K562 (cell line): ENCODE results near the gene ATP2B1. TPM values are rescaled to one million over a fixed set of nuclear protein-coding genes. Genes with fewer than 3 reads are reported as not detected.
A peak's percentile ranks its signal among the peaks of the same experiment; 100 is the strongest.

Source experiments
- ATAC-seq: fragments of 200-7000 bp; cut with Tn5 transposase; 3 replicates; pipeline ENCODE4 v1.9.1; 2020; ENCODE audit warnings: moderate library complexity
- BruUV-seq: library from RNA; stranded (reverse); fragments of 400-500 nt; replicated peaks from 2 replicates; lab custom pipeline; 2021; lab: Mats Ljungman, UMichigan
- CTCF ChIA-PET: fragments of 300-600 bp; formaldehyde crosslinking; extraction: SDS; loops from one replicate; lab custom pipeline; 2021; ENCODE audit warnings: low intra/inter-chr PET ratio; lab: Yijun Ruan, JAX
- POLR2A ChIA-PET: fragments of 300-600, 350-650 bp; sonication (Branson Sonifier 250); formaldehyde crosslinking; extraction: SDS; loops from one replicate; lab custom pipeline; 2021; ENCODE audit warnings: antibody characterized with exemption, inconsistent platforms; lab: Yijun Ruan, JAX
- DNase-seq, 4 experiments: peaks; one replicate each; pipeline versions ENCODE4 v3.0.0 to v3.0.0-alpha.2; 2011 to 2018; ENCODE audit warnings: low spot score in 3 of 4, mixed read lengths in 3 of 4; ENCODE audit errors: extremely low read depth in 1 of 4
- FAIRE-seq: peaks from 2 replicates; lab custom pipeline; 2011; peaks lifted over from hg19 to GRCh38; lab: Jason Lieb, UNC
- H2AFZ ChIP-seq: 2 replicates; pipeline ENCODE4 v1.6.0; 2011; ENCODE audit warnings: low read depth, low read length, control low read depth, inconsistent platforms
- H3K27ac ChIP-seq: fragments of 200-600 bp; 3 replicates; pipeline ENCODE4 v1.8.0; 2011; ENCODE audit warnings: low read depth, mild to moderate bottlenecking, control low read depth, inconsistent platforms, low read length, moderate library complexity, mixed read lengths; ENCODE audit errors: extremely low read depth
- H3K27me3 ChIP-seq, 2 experiments: fragments of 300-600 bp in 1 of 2; 2 replicates in 1 of 2; 3 replicates in 1 of 2; pipeline versions ENCODE4 v1.6.0 to v1.8.0; 2011; ENCODE audit warnings: inconsistent platforms in 2 of 2, low read length in 2 of 2, mild to moderate bottlenecking in 1 of 2, mixed read lengths in 1 of 2, moderate library complexity in 1 of 2; ENCODE audit not compliant: control insufficient read depth in 2 of 2, insufficient read depth in 2 of 2
- H3K36me3 ChIP-seq: fragments of 300-600 bp; 3 replicates; pipeline ENCODE4 v1.8.0; 2011; ENCODE audit warnings: mild to moderate bottlenecking, low read length, inconsistent platforms; ENCODE audit not compliant: control insufficient read depth, insufficient read depth
- H3K4me1 ChIP-seq, 2 experiments: fragments of 200-600 bp in 1 of 2; replicated peaks in 1 of 2; 2 replicates in 1 of 2; 3 replicates in 1 of 2; pipeline versions ENCODE4 v1.5.1 to v1.8.0; 2011; ENCODE audit warnings: inconsistent platforms in 2 of 2, low read length in 2 of 2, mild to moderate bottlenecking in 1 of 2, mixed read lengths in 1 of 2, moderate library complexity in 1 of 2; ENCODE audit not compliant: control insufficient read depth in 2 of 2, insufficient read depth in 2 of 2
- H3K4me2 ChIP-seq: 2 replicates; pipeline ENCODE4 v1.6.1; 2011; ENCODE audit warnings: low read length, control low read depth, inconsistent platforms, mixed read lengths; ENCODE audit not compliant: insufficient read depth
- H3K4me3 ChIP-seq: fragments of 200-600 bp; sonication (generic), shearing (Covaris generic); 2 replicates; pipeline ENCODE4 v1.5.1; 2016; ENCODE audit warnings: control low read depth, inconsistent platforms
- H3K79me2 ChIP-seq: fragments of 200-600 bp; 3 replicates; pipeline ENCODE4 v1.8.0; 2011; ENCODE audit warnings: low read length, inconsistent platforms; ENCODE audit not compliant: control insufficient read depth, insufficient read depth
- H3K9ac ChIP-seq, 2 experiments: 2 replicates each; pipeline versions ENCODE4 v1.6.0 to v1.6.1; 2011; ENCODE audit warnings: low read depth in 2 of 2, low read length in 2 of 2, control low read depth in 1 of 2, inconsistent platforms in 1 of 2, mild to moderate bottlenecking in 1 of 2, mixed read lengths in 1 of 2; ENCODE audit not compliant: insufficient read depth in 1 of 2
- H3K9me1 ChIP-seq: one replicate; pipeline ENCODE4 v1.6.0; 2011; ENCODE audit warnings: inconsistent platforms, mild to moderate bottlenecking, low read length, moderate library complexity; ENCODE audit not compliant: control insufficient read depth, insufficient read depth
- H3K9me3 ChIP-seq: replicated peaks from 2 replicates; pipeline ENCODE4 v1.5.1; 2011; ENCODE audit warnings: low read depth, low read length, inconsistent platforms; ENCODE audit not compliant: control insufficient read depth, insufficient read depth
- H4K20me1 ChIP-seq: replicated peaks from 2 replicates; pipeline ENCODE4 v1.6.1; 2011; ENCODE audit warnings: low read length, inconsistent platforms, mixed read lengths; ENCODE audit not compliant: control insufficient read depth, insufficient read depth
- ATF4 ChIP-seq: fragments of 450-650 bp; formaldehyde crosslinking; IDR thresholded peaks from 2 replicates; pipeline ENCODE4 v1.4.0; 2022; ENCODE audit warnings: mild to moderate bottlenecking, moderate library complexity
- CHD2 ChIP-seq: IDR thresholded peaks from 2 replicates; pipeline ENCODE4 v1.6.1; 2011; ENCODE audit warnings: low read depth, low read length
- FOSL1 ChIP-seq: fragments of 200-800 bp; sonication (Bioruptor generic); conservative IDR thresholded peaks from 2 replicates; pipeline ENCODE4 v1.6.1; 2016; ENCODE audit warnings: missing genetic modification characterization, missing compliant biosample characterization
- GATAD2A ChIP-seq: fragments of 450-650 bp; IDR thresholded peaks from 2 replicates; pipeline ENCODE4 v1.6.1; 2017
- MCM7 ChIP-seq, 2 experiments: fragments of 450-650 bp; IDR thresholded peaks; 2 replicates each; pipeline ENCODE4 v1.6.1; 2016 to 2018
- NFIC ChIP-seq: fragments of 450-650 bp; IDR thresholded peaks from 2 replicates; pipeline ENCODE4 v1.6.1; 2017; ENCODE audit warnings: mild to moderate bottlenecking, inconsistent platforms
- SREBF2 ChIP-seq: sonication (generic); formaldehyde crosslinking; IDR thresholded peaks from 2 replicates; pipeline ENCODE4 v1.4.0; 2020; ENCODE audit warnings: mild to moderate bottlenecking, missing genetic modification reagents
- TCF3 ChIP-seq: sonication (generic); formaldehyde crosslinking; IDR thresholded peaks from 2 replicates; pipeline ENCODE4 v1.4.0; 2020; ENCODE audit warnings: mild to moderate bottlenecking, missing genetic modification reagents
- TEAD4 ChIP-seq, 2 experiments: sonication (generic) in 1 of 2; formaldehyde crosslinking in 1 of 2; IDR thresholded peaks; 2 replicates each; pipeline versions ENCODE4 v1.6.1 to v1.8.0; 2012 to 2022; ENCODE audit warnings: borderline replicate concordance in 1 of 2, inconsistent platforms in 1 of 2, low read length in 1 of 2, mild to moderate bottlenecking in 1 of 2, missing genetic modification reagents in 1 of 2
- WGBS: fragments of 100-300 bp; shearing (Covaris generic); methylation state at CpG from one replicate; pipeline ENCODE4 v1.1.6; 2016; ENCODE audit warnings: low coverage, mixed read lengths; ENCODE audit not compliant: insufficient coverage; ENCODE audit errors: missing lambda C conversion rate; 5-methylcytosine and 5-hydroxymethylcytosine counted together
- in situ Hi-C: fragments of 300-500 bp; cut with MboI; formaldehyde crosslinking; loops from 4 replicates; pipeline ENCODE4 v1.15.0; 2018; ENCODE audit warnings: inconsistent platforms, mixed read lengths
- intact Hi-C: fragments of 100-400 bp; cut with micrococcal nuclease; formaldehyde crosslinking; loops from 2 replicates; pipeline ENCODE4 v1.14.2; 2022
- polyA plus RNA-seq, 8 experiments: library from polyadenylated mRNA; depleted of rRNA in 4 of 8; stranded (reverse) in 5 of 8; unstranded in 3 of 8; fragments of >200 nt; fragmentation: Nextera tagmentation in 2 of 8; fragmentation: Illumina TruSeq in 1 of 8; extraction: Ambion mirVana in 2 of 8; extraction: Trizol in 1 of 8; gene quantifications; 2 replicates each; pipeline versions ENCODE4 v1.2.1 to v1.2.3, GENCODE V29; 2011 to 2014; ENCODE audit warnings: inconsistent platforms in 1 of 8, missing spikeins in 1 of 8
- total RNA-seq, 7 experiments: library from RNA; depleted of rRNA in 6 of 7; stranded (reverse); fragments of >200 nt in 6 of 7; fragmentation: Illumina TruSeq in 2 of 7; extraction: Trizol in 2 of 7; gene quantifications; 2 replicates each; pipeline versions ENCODE4 v1.2.1 to v1.2.3, GENCODE V29; 2011 to 2021; ENCODE audit warnings: low replicate concordance in 1 of 7
- TF ChIP-seq, protein P1 (sequence below): fragments of 450-650 bp; IDR thresholded peaks from 2 replicates; pipeline ENCODE4 v1.6.1; 2014; ENCODE audit warnings: low read depth, mild to moderate bottlenecking, moderate library complexity, borderline replicate concordance
- TF ChIP-seq, protein P2 (sequence below): fragments of 250-450 bp; sonication (Bioruptor Pico); IDR thresholded peaks from 2 replicates; pipeline ENCODE4 v1.8.0; 2022; ENCODE audit warnings: inconsistent platforms

Gene ATP2B1
- total and polyA plus RNA-seq, 9 of the 15 experiments (the other 6 are each of a cell fraction or from before 2014, with no cell fraction given): 8.6 to 39.0 (median 27.8) TPM

DNA sequence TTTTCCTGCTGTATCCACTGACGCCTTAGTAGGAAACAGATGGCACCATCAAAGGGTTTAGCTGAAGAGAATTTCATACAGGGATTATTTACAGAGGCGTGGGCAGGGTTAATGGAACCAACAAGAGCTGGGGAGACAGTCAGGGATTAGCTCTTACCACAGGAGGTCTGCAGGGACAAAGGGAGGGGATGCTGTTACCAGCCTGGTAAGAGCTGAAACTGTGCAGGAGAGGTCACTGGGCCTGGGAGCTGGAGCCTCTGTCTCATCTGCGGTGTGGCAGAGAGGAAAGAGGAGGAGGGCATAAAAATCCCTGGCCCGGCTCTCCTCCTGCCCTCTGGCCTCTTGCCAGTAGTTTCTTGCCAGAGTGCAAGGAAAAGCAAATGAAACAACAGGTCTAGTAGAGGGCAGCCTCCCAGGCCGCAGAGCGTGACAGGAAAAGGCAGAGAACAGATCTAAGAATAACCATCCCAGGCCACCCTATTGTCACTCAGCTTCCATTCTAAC lies 163.9 kb downstream of the ATP2B1 start:
- intact Hi-C loops (loop anchor here (5.0 to 10.0 kb wide), 3 partner anchors 310 to 1413 kb away; partner anchors contain the start of gene CCER1), in situ Hi-C loops (loop anchor here (5.0 to 25.0 kb wide), 2 partner anchors 553 to 1293 kb away; no protein-coding TSS in a partner anchor)
- no TSS peak for BruUV-seq
- DNase-seq (no peak), FAIRE-seq (no peak), ATAC-seq (no peak)
- H2AFZ ChIP-seq: no peak overlapping the region
- TF ChIP-seq FOSL1: no peak
- peak; percentile 37 for TF ChIP-seq NFIC
- TF ChIP-seq GATAD2A: no peak
- no peak for TF ChIP-seq CHD2
- no peak for TF ChIP-seq SREBF2 (CRISPR knock-in tag)
- no peaks in the 10 kb centered on the region for H3K79me2 ChIP-seq
- no peaks in the 10 kb centered on the region for H3K36me3 ChIP-seq
- 0 out of 4 replicates have a peak overlapping the region, but pooled peaks of 1 of the 2 experiments have one; percentile 18 for H3K9ac ChIP-seq
- ChIA-PET POLR2A (interaction anchor here (1.1 to 1.4 kb wide), 2 partner anchors 7 to 162 kb away, joined by 3 to 8 read pairs; no protein-coding TSS in a partner anchor), CTCF (no interaction called here)
- H3K27me3 ChIP-seq: no peaks in the 10 kb centered on the region
- H3K4me3 ChIP-seq: no peak overlapping the region
- no peaks in the 10 kb centered on the region for H3K9me3 ChIP-seq
- H3K27ac ChIP-seq: no peak overlapping the region
- no peaks in the 10 kb centered on the region for H4K20me1 ChIP-seq
- WGBS: 72% methylated on average over 6 of the region's 6 CpGs
- no peak overlapping the region for H3K4me2 ChIP-seq
- H3K4me1 ChIP-seq: peaks cover 10 to 38% of the 10 kb centered on the region in 2 experiments
- H3K9me1 ChIP-seq: no peaks in the 10 kb centered on the region

GRCh38 chr12:89544022-89544421 lies 164.6 kb downstream of the ATP2B1 start:
- H3K36me3 ChIP-seq: no peaks in the 10 kb centered on the region
- FAIRE-seq (no peak), DNase-seq (peak in 2 of 4 experiments; percentile 35 to 38), ATAC-seq (peak; percentile 7; the same call in 1 of the 3 replicates)
- ChIA-PET CTCF (interaction anchor here (1.1 kb wide), 1 partner anchor 559 kb away, joined by 3 read pairs; no protein-coding TSS in a partner anchor), POLR2A (interaction anchor here (0.6 to 1.8 kb wide), 5 partner anchors 8 to 162 kb away, joined by 3 to 8 read pairs (median 3); no protein-coding TSS in a partner anchor)
- in situ Hi-C loops (loop anchor here (25.0 kb wide), 1 partner anchor 1293 kb away; no protein-coding TSS in a partner anchor), intact Hi-C loops (loop anchor here (5.0 to 10.0 kb wide), 3 partner anchors 311 to 1413 kb away; partner anchors contain the start of gene CCER1)
- no peaks in the 10 kb centered on the region for H3K9me3 ChIP-seq
- H3K79me2 ChIP-seq: no peaks in the 10 kb centered on the region
- H3K4me3 ChIP-seq: no peak overlapping the region
- H4K20me1 ChIP-seq: no peaks in the 10 kb centered on the region
- BruUV-seq: no TSS peak
- peaks cover 11 to 45% of the 10 kb centered on the region in 2 experiments for H3K4me1 ChIP-seq
- 0% methylated on average over 1 of the region's 1 CpG for WGBS
- no peaks in the 10 kb centered on the region for H3K9me1 ChIP-seq
- H3K27me3 ChIP-seq: no peaks in the 10 kb centered on the region
- no peak overlapping the region; the same call in 1 of the 2 replicates for H3K4me2 ChIP-seq
- H3K9ac ChIP-seq: no peak overlapping the region
- H3K27ac ChIP-seq: no peak overlapping the region
- no peak overlapping the region for H2AFZ ChIP-seq
- peak; percentile 76 for TF ChIP-seq TEAD4 (IDR thresholded peaks at IDR 0.05; ENCODE audit: low read length)
- no peak for TF ChIP-seq TEAD4 (CRISPR knock-in tag; IDR thresholded peaks at IDR 0.05; ENCODE audit: borderline replicate concordance)
- peak; percentile 58 for TF ChIP-seq TCF3 (CRISPR knock-in tag)
- TF ChIP-seq, protein P1, sequence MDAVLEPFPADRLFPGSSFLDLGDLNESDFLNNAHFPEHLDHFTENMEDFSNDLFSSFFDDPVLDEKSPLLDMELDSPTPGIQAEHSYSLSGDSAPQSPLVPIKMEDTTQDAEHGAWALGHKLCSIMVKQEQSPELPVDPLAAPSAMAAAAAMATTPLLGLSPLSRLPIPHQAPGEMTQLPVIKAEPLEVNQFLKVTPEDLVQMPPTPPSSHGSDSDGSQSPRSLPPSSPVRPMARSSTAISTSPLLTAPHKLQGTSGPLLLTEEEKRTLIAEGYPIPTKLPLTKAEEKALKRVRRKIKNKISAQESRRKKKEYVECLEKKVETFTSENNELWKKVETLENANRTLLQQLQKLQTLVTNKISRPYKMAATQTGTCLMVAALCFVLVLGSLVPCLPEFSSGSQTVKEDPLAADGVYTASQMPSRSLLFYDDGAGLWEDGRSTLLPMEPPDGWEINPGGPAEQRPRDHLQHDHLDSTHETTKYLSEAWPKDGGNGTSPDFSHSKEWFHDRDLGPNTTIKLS: peak; percentile 37; the same call in 1 of the 2 replicates
- TF ChIP-seq MCM7 (IDR thresholded peaks at IDR 0.05): no peak
- no peak for TF ChIP-seq ATF4 (CRISPR knock-in tag)
- TF ChIP-seq, protein P2, sequence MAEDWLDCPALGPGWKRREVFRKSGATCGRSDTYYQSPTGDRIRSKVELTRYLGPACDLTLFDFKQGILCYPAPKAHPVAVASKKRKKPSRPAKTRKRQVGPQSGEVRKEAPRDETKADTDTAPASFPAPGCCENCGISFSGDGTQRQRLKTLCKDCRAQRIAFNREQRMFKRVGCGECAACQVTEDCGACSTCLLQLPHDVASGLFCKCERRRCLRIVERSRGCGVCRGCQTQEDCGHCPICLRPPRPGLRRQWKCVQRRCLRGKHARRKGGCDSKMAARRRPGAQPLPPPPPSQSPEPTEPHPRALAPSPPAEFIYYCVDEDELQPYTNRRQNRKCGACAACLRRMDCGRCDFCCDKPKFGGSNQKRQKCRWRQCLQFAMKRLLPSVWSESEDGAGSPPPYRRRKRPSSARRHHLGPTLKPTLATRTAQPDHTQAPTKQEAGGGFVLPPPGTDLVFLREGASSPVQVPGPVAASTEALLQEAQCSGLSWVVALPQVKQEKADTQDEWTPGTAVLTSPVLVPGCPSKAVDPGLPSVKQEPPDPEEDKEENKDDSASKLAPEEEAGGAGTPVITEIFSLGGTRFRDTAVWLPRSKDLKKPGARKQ (CRISPR knock-in tag): no peak
